Measurements from ENCODE around the gene SLC35E4.

SLC35E4 gene

DNA sequence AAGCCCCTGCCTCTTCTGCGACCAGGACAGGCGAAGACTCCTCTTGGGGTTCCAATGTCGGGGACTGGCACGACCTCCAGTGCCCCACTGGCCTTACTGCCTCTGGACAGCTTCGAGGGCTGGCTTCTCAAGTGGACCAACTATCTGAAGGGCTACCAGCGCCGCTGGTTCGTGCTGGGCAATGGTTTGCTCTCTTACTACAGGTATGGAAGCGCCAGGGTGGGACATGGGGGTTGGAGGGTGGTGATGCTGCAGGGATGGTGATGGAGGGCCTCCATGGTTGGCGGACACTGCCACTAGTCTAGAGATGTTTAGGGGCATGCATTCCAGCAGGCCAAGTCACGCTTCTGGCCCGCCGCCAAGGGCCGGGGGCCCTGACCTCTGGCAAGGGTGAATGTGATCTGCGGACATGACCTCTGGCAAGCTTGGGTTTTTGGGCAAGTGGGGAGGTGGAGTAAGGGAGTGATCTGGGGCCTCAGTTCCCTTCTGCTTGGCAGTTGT is 59.8 kb downstream of the SLC35E4 start:
- DNase-seq, result no peak

DNA sequence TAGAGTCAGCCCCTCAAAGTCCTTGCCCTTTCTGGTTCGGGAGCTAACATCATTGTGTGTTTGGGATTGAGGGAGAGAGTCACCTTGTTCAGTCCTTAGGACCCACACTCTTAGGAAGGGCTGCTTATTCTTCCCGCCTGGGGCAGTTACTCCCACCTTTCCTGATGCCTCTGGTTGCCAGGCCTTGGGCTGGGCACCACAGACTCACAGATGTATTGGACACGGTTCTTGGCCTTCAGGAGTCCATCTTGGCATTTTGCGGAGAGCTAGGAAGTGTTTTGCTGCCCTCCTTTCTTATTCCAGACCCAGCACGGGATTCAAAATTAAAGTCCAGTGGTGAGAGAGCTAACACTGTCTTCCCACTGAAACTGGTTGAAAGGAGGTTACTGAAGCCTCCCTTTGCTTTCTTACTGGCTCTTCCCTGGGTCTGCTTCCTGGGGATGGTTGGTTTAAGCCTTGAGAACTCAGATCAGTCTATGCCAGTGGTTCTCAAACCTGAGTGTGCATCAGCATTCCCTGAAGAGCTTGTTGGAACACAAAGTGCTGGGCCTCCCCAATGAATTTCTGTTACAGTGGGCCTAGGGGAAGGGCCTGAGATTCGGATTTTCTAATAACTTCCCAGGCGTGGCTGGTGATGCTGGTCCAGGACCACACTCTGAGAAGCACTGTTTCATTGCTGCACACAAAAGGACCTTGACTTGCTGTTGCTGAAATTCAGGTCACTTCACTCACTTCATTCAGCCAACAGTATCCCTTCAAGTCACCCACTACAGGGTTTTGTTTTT is 60.5 kb downstream of the SLC35E4 start:
- DNase-seq, result no peak

Data from stimulated activated CD4-positive, alpha-beta T cell treated with anti-CD3 and anti-CD28 coated beads, Interleukin-2, amount 100 ng/mL, for 48 hours (primary cell).